HG02884 (cell line): ENCODE measurements around the gene C3orf52.
"Not testable (repeated sequence)": the region's sequence is repeated elsewhere in the genome, so short reads cannot be mapped to it uniquely, and the experiment has no call there.

Source experiments
- ATAC-seq: cut with Tn5 transposase; IDR thresholded peaks from one replicate; pipeline ENCODE4 v1.9.1; 2021; ENCODE audit warnings: mild to moderate bottlenecking, moderate library complexity; ENCODE audit not compliant: unreplicated experiment

C3orf52 gene, protein sequence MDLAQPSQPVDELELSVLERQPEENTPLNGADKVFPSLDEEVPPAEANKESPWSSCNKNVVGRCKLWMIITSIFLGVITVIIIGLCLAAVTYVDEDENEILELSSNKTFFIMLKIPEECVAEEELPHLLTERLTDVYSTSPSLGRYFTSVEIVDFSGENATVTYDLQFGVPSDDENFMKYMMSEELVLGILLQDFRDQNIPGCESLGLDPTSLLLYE

DNA sequence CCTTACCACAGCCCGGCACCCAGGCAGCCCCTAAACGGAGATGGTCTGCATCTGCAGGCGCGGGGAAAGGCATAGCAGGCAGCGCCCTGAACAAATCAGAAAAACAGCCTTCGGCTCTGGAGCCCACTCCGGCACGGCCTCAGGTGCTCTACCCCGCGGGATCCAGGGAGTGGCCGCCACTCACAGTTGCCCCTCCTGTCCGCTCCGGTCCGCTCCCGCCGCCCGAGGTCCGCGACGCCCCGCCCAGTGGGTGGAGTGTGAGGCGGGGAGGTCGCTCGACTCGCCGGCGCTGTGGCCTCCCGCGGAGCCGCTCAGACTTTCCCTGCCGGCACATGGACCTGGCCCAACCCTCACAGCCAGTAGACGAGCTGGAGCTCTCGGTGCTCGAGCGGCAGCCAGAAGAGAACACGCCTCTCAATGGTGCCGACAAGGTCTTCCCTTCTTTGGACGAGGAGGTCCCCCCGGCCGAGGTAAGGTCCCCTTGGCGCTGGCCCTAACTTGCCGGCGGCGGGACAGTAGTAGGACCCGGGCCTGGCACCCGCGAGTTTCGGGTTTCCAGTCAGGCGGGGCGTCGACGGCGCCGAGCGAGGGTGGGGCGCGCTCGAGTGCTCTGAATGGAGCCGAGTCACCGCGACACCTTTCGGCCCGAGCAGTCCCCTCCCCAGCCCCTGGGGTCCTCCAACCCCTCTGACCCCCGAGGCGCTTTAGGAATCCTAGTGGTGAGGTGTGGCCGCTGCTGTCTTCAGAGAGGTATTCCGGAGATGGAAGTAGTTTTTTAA, at the start of gene C3orf52:
Gene C3orf52 (plus strand): TSS at position 314 of the 779 bp plus-strand sequence. CDS start 19 bp downstream, at position 333.
- ATAC-seq, result peak; percentile 74

DNA sequence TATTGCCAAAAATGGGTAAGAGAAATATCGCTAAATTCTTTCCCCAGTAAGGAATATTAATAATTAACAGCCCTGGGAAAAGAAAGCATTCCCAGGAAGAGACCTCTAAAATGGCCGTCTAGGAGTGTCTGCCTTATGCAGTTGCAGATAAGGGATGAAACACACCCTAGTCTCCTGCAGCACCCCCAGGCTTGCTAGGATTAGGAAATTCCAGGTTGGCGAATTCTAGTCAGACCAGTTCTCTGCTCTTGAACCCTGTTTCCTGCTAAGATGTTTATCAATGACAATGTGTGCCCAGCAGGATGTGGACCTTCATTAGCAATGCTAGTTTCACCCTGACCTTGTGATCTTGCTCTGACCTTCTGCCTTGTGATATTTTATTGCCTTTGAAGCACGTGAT, 49.0 kb upstream of the C3orf52 start:
- not testable (repeated sequence) for ATAC-seq

DNA sequence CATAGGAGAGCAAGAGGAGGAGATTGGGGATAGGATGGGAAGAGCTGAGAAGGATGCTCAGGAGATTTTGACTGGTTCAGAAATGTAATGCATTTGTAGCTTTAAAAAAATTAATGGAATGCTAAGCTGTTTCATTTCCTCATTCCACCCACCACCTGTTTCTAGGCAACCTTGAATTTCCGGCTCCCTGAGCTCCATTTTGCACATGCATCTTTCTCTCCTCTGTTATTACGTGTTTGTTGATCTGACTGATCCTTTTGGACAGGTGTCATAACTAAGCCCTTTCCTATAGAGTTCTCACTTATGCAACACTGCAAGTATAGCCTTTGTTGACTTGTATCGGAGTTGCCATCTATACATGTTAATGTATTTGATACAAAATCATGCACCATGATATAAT, 47.3 kb upstream of the C3orf52 start:
- no peak for ATAC-seq

DNA sequence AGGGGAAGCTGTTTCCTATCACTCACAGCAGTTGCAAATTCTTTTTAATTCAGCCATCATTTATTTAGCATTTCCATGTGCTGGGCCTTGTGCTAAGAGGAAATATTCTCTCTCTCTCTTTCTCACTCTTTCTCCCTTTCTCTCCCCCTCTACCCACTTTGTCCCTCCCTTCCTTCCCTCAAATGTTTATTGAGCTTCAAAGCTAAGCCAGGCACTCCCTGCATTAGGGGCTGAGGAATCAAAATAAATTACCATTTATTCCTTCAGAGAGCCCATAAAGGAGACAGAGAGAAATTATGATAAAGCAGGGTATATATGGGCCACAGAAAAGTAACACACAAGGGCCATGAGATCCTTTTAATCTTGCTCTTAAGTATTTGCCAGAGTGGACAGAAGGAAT, 44.9 kb upstream of the C3orf52 start:
- ATAC-seq, result no peak

DNA sequence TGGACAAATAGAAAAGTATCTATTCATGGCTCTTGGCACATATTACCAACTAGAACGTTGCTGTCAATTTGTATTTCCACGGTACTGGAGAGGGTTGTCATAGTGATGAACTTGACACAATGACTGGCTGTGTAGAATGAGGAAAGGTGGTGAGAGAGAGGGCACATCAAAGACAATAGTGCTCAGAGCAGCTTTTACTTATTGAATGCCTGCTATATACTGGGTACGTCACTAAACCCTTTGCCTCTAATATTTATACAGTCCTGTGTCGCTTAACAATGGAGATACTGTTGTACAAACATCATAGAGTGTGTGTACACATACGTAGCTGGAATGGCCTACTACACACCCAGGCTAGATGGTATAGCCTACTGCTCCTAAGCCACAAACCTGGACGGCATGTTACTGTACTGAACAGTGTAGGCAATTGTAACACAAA, 43.3 kb upstream of the C3orf52 start:
- ATAC-seq, result no peak

DNA sequence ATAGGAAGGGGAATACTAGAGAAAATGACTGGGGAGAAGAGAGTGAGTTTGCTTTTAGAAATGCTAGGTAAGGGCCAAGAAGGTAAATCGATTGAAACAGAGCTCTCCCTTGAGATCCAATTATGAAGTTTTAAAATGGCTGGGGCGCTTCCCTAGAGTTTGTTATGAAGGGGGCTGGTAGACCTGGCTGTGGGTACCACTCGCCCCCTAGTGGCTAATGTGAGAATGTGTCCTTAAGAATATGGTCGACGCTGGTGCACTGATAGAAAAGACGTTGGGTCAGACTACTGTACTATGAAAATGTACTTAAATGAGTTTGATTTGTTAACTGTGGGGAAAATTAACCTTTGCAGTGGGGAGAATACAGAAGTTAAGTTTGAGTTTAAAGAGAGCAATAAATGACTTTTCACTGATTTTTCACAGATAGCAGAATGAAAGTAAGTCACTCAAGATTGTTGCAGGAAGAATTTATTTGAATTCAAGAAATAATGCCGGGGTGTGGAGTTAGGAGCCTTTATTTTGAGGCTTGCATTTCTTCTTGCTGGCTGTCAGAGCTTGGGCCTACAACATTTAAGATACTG, 42.5 kb upstream of the C3orf52 start:
- peak; percentile 96 for ATAC-seq

DNA sequence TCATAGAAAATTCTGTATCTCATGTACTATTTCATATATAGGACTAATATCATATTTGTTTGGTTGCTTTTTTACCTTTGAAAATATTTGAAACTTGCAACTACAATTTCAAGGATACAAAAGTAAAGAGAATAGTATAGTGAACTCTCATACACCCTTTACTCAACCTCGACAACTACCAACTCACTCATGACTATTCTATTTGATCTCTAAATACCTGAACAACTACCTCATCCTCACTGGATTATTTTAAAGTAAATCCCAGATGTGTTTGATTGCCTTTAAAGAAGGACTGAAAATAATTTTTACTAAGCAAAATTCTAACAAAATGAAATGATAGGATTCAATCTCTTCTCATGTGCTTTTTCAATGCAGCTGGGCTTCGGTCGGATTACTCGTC, 39.6 kb upstream of the C3orf52 start:
- ATAC-seq, result no peak

DNA sequence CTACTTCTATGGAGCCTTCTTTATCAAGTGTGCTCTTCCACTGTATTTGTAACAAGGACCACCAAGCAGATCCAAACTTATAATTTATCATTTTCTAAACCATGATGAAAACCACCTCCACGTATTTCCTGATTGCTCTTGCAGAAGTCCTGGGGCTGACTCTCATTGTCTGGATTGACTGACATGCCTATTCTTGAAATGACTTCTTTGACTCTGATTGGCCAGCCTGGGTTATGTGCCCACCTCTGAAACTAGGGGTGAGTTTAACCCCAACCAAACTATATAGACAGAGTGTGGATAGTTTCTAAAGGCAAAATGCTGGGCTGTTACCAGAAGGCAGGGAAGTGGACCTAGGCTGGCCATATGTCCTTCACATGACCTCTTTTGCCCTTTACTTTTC, 38.9 kb upstream of the C3orf52 start:
- ATAC-seq, result no peak

DNA sequence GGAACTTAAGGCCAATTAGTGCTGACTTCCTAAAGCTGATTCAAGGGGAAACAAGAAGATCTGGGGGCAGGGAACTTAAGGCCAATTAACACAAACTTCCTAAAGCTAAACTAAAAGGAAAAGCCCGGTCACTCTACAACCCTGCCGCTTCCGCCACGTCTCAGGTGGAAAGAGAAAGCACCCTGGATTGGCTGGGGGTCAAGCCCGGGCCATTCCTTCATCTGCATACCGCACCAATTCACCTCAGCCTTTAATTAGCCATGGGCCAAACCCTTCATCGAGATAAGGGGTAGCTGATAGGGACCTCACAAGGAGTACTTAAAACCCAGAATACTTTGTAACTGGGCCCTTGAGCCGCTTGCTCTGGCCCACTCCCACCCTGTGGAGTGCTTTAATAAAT, 37.3 kb upstream of the C3orf52 start:
- no peak for ATAC-seq

DNA sequence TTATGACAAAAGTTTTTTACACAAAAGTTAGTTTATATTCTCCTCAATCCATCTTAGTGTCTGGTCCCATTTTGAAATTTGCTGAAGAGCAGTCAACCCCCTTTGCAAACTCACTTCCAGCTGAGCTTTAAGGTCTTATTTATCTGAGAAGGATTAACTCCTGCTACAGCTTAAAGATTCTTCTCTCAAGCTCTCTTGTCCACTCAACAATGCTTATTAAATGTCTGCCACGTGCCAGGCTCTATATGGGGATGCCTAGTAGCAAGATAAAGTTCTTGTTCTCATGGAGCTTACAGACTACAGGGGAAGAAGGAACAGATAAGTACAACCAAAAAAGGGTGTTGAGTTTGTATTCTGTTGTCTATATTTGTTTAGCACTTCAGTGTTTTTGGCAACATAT, 33.0 kb upstream of the C3orf52 start:
- no peak for ATAC-seq

DNA sequence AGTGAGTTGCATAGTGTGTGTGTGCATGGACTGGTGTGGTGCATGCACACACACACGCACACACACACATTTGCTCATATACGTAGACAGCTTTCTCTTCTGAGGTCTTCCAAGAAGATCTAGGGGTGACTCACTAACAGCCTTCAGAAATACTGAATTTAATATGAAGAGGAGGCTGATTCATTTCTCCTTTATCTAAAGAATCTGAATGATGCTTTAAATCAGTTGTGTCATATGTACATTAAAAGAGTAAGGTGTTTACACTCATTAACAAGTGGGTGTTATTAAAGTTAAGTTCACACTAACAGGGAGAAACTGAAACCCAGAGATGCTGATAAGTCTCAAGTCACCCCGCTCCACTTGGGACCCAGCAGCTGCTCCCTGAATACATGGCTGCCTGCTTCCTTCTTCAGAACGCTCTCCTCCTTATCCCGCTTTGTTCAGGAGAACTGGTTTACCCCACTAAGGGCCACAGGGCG, 29.7 kb upstream of the C3orf52 start:
- ATAC-seq, result no peak

DNA sequence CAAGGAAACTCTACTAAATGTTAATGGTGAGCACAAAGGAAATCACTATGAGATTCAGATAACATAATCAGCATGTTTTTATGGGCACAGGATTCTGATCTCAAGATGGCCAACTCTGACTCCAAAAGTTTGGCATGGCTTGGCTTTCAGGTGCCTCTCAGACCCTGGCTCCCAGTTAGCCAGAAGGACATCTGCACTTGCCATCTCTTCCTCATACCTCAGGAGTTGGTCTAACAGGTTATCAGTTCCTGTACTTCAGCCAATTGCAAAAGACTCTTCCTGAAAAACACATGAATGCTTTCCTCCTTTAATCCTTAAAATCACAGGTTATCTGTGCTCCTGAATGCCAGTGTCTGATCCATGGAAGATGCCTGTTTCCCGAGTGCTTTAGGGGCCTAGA, 26.7 kb upstream of the C3orf52 start:
- ATAC-seq, result no peak

DNA sequence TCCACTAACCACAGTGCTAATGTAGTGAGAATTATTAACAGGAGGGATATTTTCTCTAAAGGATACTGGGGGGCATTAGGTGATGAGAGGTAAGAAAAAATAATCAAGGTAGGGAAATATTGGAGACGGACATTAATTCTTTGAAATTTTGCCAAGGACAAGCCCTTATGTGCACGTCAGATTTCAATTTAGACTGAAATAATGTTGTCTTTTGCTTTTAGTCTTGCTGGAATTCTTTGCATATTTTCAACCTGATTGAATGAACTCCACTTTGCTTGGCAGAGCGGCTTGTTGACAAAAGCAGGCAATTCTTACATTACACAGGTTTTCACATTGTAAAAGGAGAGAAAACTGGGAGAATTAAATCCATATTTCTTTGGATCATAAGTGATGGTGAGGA, 25.0 kb upstream of the C3orf52 start:
- ATAC-seq, result no peak

DNA sequence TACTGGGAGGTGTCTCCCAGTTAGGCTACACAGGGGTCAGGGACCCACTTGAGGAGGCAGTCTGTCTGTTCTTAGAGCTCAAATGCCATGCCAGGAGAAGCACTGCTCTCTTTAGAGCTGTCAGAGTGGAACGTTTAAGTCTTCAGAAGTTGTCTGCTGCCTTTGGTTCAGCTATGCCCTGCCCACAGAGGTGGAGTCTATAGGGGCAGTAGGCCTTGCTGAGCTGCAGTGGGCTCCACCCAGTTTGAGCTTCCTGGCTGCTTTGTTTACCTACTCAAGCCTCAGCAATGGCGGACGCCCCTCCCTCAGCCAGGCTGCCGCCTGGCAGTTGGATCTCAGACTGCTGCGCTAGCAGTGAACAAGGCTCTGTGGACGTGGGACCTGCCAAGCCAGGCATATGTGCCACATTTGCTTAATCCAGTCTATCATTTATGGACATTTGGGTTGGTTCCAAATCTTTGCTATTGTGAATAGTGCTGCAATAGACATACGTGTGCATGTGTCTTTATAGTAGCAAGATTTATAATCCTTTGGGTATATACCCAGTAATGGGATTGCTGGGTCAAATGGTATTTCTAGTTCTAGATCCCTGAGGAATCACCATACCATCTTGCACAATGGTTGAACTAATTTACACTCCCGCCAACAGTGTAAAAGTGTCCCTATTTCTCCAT, 13.7 kb upstream of the C3orf52 start:
- ATAC-seq, result not testable (repeated sequence)

DNA sequence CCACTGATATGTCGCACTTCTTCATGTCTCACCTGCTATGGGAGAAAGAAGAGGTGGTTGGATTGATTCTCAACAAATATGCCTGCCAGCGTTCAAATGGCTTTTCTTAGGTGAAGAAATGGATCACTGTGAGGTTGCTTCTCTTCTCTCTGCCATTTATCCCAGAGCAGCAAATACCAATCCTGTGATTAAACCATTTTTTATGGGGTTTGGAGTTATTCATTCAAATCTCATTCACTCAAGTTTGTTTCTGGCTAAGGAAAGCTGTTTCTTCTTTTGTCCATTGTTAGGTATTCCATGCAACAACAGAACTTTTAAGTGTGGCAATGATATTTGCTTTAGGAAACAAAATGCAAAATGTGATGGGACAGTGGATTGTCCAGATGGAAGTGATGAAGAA, 12.2 kb upstream of the C3orf52 start:
- ATAC-seq, result no peak

DNA sequence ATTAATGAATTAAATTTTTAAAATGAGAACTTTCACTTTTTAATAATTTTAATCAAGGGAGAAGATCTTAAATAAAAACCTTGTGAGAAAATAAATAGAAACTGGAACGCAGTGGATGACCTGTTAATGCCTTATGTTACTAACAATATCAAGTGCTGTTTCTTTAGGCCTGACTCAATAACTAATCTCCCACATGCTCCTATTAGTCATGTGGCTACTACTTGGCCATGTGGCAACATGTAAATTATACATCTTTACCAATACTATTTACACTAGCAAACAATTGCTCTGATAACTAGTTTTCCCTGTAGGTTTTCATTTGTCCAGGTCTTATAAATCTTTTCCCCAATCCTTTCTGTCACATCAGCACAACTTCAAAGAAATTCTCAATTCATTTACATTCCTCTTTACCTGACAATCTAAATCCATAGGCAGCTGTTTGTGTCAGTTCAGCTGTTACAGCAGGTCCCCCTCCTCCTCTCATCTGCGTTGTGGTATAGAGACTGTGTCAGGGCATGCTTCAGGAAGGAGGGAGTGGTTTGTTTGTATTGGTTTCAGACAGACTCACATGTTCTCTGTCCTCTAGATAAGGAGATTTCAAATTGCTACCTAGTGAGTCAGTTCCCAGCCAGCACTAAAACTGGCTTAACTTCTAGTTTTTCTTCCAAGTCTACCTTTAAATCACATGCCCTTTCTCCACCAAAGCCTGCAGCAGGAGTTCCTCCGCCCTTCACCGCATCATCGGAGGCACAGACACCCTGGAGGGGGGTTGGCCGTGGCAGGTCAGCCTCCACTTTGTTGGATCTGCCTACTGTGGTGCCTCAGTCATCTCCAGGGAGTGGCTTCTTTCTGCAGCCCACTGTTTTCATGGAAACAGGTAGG, 11.3 kb upstream of the C3orf52 start:
- ATAC-seq, result peak; percentile 69

DNA sequence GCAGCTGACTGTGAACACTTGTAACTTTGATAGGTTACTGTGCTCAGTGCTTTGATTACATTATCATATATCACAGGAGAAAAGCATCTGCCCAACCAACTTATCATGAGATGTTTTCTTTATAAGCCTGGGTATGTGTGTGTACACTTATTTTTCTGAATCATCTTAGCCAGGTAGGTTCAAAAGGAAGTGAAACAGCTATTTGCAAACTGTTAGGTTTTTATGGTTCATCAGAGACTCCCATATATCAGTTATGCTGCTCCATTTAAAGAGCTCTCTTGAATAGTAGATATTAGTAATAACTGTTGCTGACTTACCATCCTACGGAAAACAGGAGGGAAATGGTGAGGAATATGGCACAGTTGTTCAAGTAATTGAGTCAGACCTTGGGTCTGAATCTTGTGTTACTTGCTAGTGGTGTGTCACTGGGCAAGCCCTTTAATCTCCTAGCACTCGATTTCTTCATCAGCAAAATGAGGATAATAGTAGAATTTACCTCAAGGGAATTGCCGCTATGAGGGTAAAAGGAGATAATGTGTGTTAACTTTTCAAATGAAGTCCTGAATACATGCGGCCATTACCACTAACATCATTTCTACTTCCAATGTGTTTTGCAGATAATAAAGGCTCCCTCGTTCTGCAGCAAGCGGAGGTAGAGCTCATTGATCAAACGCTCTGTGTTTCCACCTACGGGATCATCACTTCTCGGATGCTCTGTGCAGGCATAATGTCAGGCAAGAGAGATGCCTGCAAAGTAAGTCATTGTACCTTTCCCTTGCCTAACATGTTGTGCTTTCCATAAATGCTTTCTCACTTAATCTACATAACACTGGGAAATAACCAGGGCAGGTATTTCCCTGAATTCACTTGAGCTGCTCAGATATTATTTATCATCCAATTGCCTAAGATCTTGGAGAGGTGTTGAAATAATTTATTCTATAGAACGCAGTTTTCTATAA, 7.8 kb upstream of the C3orf52 start:
- no peak for ATAC-seq

DNA sequence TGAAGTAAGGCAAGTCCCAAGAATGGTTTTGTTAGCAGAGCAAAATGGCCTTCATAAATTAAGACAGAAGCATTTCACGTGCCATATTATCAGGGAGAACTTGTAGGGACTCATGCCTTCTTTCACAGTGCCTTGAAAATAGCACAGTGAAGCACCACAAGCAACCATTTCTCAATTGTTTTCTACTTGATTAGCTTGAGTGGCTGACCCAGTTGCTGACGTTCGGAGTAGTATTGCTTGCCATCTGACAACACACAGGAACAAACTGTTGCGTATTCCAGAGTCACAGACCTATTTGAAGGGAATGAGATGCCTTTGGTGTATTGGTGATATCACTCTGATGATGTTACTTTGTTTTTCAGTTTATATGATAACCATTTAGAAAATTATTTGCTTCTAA, 3.0 kb upstream of the C3orf52 start:
- ATAC-seq, result no peak

DNA sequence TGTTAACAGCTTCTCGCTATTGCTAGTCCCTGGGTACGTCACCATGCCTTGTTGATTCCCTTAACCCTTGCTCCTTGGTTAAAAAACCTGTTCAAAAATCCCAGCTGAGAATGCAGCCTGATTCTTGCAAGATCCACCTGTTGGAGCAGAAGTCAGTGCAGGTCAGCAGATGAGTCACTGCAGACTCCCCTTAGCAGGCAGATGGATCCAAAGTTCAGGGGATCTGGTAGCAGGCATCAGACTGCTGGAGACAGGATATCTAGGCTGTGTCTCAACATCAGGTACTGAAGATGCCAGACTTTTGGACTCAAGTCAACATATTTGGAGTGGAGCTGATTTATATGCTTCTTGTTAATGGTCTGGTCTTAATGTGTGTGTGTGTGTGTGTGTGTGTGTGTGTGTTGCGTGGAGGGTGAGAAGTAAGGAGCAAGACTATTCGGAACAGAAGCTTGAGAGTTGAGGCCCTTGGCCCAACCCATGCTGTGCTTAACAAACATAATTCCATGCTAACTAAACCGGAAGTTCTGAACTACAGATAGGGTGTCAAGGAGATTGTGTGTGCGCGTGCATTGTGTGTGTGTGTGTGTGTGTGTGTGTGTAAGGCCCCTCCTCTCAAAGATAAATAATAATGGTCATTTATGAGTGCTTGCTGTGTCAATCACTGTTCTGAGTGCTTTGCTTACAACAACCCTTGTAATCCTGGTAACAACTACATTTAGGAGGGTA, 1.0 kb upstream of the C3orf52 start:
- no peak for ATAC-seq
